Dedifferentiated amniotic fluid mesenchymal stem cell (primary cell): ENCODE results near the gene MED1.
"Not testable (repeated sequence)": the region's sequence is repeated elsewhere in the genome, so short reads cannot be mapped to it uniquely, and the experiment has no call there.

Experiments used
- DNase-seq: peaks from one replicate; pipeline ENCODE4 v3.0.0-alpha.2; 2016; ENCODE audit errors: extremely low spot score

The MED1 gene

GRCh38 chr17:39450847-39451581, at the start of gene MED1:
Gene MED1, minus strand, starts transcription at chr17:39451263. Its CDS starts 201 bp downstream, at chr17:39451062.
- DNase-seq, result peak; percentile 98

- not testable (repeated sequence) for DNase-seq
Observed at GRCh38 chr17:39496921-39497320, 45.9 kb upstream of the MED1 start.

GRCh38 chr17:39487946-39488345, 36.9 kb upstream of the MED1 start:
- no peak for DNase-seq

- not testable (repeated sequence) for DNase-seq
Observed at GRCh38 chr17:39487490-39487889, 36.4 kb upstream of the MED1 start.

GRCh38 chr17:39486242-39486641, 35.2 kb upstream of the MED1 start:
- DNase-seq, result peak; percentile 60

- peak; percentile 91 for DNase-seq
Observed at GRCh38 chr17:39485555-39485954, 34.5 kb upstream of the MED1 start.

GRCh38 chr17:39484178-39484577, 33.1 kb upstream of the MED1 start:
- no peak for DNase-seq

GRCh38 chr17:39483506-39483905, 32.4 kb upstream of the MED1 start:
- DNase-seq, result no peak

- DNase-seq, result not testable (repeated sequence)
Observed at GRCh38 chr17:39479631-39480030, 28.6 kb upstream of the MED1 start.

GRCh38 chr17:39473310-39473709, 22.2 kb upstream of the MED1 start:
- no peak for DNase-seq

- not testable (repeated sequence) for DNase-seq
Observed at GRCh38 chr17:39468610-39469009, 17.5 kb upstream of the MED1 start.

GRCh38 chr17:39464639-39465181, 13.6 kb upstream of the MED1 start:
- DNase-seq, result not testable (repeated sequence)

- DNase-seq, result no peak
Observed at GRCh38 chr17:39462631-39463375, 11.7 kb upstream of the MED1 start.

- DNase-seq, result peak; percentile 16
Observed at GRCh38 chr17:39461926-39462569, 11.0 kb upstream of the MED1 start.

GRCh38 chr17:39461113-39461925, 10.3 kb upstream of the MED1 start, which contains the start of gene CDK12:
Gene CDK12, plus strand, starts transcription at chr17:39461486. Its CDS starts 586 bp downstream, at chr17:39462072.
- peak; percentile 100 for DNase-seq

- no peak for DNase-seq
Observed at GRCh38 chr17:39455919-39456318, 4.9 kb upstream of the MED1 start.

- DNase-seq, result no peak
Observed at GRCh38 chr17:39450051-39450450, 1.0 kb downstream of the MED1 start.

GRCh38 chr17:39447561-39447960, 3.5 kb downstream of the MED1 start:
- DNase-seq, result no peak

- no peak for DNase-seq
Observed at GRCh38 chr17:39443326-39443725, 7.7 kb downstream of the MED1 start.

GRCh38 chr17:39439868-39440267, 11.2 kb downstream of the MED1 start:
- DNase-seq, result not testable (repeated sequence)

GRCh38 chr17:39429600-39429999, 21.5 kb downstream of the MED1 start:
- no peak for DNase-seq
